NCI-H2227 (cell line): Measurements from ENCODE around the gene RPL37A.
"Not testable (repeated sequence)": the region's sequence is repeated elsewhere in the genome, so short reads cannot be mapped to it uniquely, and the experiment has no call there.

Experiments
- DNase-seq: peaks from one replicate; lab custom pipeline; 2025; ENCODE audit not compliant: unreplicated experiment; lab: John Stamatoyannopoulos, UW

Gene RPL37A

DNA sequence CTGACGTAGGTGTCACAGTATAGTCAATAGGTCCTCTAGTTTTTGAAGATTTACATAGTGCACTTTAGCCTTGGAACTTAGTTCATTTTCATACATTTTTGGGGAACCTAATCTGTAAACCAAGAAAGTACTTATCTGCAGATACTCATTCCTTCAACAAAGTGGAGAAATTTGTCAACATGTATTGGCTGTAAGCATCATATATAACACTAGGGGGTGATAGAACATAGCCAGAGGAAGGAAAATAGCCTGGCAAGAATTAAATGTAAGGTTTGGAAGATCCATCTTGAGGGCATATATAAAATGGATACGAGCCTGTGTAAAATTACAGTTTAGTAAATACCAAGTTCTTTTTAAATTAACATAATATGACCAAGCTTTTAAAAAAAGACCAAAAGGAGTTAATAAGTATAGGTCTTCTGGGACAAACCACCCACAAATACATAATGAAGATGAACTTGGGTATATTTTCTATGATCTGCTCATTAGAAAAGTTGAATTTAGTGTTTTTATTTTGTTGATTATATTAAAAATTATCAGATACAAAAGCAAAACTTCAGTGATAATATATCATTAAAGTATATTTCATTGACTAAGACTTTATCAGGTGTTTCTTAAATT is 18.2 kb downstream of the RPL37A start:
- peak; percentile 79 for DNase-seq

DNA sequence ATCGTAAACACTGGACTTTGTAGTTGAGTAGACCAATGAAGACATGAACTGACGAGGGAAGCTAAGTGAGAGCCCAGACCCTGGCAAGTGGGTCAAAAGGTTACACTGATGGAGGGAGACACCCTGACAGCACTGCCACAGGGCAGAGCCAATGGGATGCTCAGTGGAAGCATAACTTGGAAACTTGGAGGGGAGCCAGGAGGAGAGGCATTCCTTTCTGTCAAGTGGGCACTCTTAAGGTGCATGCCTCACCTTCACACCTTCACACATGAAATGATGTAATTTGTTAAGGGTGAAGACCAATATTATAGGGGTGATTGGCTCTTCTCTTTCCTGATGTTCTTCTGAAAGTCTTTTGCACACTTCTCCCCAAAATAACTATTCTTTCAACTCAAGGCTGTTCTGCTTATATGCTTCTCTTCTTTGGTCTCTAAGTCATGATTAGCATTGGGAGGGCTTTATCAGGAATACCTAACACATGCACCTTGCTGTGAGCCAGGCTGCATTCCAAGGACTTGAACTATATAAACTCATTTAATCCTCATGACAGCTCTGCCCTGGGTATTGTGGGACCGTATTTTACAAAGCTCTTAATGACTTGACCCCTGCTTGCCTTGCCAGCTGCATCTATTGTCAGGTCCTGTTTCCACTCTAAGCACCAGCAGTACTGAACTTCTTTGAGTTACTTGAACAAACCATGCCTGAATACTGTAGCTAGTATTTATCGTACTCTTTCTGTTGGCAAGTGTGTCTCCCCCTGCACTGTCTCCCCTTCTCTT is 19.0 kb downstream of the RPL37A start:
- DNase-seq, result peak; percentile 15

DNA sequence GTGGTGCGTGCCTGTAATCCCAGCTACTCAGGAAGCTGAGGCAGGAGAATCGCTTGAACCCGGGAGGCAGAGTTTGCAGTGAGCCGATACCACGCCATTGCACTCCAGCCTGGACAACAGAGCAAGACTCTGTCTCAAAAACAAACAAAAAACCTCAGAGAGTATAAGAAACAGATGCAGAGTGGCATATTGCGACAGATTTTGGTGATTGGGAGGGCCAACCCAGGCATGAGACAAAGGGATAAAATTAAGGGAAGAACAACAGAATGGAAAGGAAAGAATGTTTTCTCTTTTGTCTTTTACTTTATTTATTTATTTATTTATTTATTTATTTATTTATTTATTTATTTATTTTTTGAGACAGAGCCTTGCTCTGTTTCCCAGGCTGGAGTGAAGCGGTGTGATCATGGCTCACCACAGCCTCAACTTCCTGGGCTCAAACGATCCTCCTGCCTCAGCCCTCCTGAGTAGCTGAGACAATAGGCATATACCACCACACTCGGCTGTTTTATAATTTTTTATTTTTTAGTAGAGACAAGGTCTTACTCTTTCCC is 20.0 kb downstream of the RPL37A start:
- not testable (repeated sequence) for DNase-seq

DNA sequence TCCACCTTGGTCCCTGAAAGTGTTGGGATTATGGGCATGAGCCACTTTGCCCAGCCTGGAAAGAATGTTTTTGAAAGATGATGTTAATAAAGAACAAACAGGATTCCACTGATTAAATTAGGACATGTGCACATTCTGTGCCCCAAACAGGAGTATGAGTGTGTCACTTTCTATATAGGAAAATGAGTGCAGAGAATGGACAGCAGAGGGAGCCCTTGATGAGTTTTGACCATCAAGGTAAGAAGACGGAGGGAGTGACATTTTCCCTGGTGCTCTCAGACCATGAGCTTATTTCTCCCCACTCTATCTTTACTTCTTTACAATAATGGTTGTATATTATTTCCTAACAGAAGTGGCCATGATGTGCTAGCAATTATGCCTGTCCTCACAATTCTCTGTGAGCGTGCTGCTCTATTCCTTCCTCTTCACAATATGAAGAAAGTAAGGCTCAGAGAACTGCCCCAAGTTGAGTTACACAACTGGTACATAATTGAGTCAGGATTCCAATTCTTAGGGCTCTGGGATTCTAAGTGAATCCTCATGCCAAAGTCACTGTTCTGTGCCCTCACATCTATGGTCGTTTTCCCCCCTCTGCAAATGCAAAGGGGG is 20.6 kb downstream of the RPL37A start:
- peak; percentile 91 for DNase-seq

DNA sequence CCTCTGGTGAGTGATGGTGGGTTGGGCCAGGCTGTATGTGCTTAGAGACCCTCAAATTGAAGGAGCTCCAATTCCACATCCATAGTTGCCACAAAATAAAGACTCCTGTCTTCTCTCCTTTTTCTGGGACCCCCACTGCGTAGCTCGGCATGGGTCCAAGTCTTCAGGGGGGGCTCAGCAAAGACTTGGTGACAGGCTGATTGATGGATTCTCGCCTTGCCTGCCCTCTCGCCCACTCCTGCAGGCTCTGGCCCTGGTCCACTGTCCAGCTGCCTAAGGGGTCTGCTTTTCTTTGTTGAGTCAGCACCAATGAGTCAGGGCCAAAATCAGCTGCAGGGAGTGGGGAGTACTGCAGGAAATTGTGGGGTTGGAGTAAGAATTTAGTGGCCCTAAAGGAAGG is 21.5 kb downstream of the RPL37A start:
- no peak for DNase-seq

DNA sequence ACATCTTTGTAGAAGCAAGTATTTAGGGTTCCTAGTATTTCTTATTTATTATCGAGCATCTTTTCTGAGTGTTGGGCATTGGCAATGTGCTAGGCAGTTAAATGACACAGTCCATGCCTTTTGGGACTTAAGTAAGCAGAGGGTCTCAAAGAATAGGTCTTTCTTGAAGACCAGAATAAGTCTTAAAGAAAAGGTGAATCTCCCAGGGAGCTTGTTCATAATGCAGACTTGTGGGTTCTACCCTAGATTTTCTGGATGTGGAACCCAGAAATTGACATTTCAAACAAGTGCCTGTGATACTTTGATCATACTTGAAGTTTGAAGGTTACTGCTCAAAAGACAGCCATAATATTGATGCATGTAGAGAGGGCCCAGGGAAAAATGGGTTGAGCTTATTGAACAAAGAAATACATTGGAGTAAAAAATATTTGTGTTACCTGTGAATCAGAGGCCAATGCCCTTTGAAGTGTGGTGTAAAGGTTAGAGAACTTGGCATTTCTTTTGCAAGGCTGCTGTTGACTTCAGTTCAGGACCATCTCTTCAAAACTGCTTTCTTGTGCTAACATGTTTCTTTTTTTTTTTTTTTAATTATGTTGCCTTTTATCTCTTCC is 24.4 kb downstream of the RPL37A start:
- no peak for DNase-seq

DNA sequence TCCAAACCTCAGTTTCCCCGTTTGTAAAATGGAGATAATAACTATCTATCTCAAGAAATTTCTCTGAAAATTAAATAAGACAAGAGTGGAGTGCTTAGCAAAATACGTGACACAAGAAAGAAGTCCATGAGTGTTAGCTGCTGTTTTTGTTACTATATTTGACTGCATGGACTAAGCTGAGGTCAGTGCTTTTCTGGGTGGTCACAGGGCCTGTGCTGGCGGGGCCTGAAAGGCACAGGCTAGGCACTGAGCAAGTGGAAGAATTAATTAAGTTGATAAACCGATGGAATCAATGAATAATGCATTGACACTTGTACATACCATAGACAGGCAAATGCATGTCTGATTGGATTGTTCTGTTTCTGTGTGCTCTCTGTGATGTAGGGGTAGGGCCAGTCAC is 27.3 kb downstream of the RPL37A start:
- no peak for DNase-seq

DNA sequence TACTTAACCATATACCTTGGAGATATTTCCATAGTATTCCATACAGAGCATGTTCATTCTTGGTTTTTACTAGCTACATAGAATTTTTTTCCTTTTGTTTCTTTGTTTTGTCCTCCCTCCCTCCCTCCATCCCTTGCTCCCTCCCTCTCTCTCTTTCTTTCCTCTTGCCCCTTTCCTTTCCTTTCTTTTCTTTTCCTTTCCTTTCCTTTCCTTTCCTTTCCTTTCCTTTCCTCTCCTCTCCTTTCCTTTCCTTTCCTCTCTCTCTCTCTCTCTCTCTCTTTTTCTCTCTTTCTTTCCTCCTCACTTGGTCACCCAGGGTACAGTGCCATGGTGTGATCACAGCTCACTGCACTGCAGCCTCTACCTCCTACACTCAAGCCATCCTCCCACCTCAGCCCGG is 28.3 kb downstream of the RPL37A start:
- DNase-seq, result no peak

DNA sequence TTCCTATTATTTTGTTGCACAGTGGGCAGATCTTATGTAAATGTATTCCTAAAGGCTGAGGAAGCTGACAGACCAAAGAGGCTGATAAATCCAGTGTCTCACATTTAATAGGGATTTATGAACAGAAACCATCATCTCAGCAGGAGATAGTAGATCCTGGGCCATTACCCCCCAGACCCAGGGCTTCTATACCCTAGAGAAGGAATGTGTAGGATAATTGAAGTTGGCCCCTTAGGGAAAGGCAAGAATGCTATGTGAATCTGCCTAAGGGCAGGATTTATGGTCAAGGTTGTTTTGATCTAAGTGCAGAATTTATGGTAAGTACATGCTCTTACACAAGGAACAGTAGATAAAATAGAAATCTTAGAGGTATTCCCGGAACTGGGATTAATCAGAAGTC is 29.0 kb downstream of the RPL37A start:
- no peak for DNase-seq

DNA sequence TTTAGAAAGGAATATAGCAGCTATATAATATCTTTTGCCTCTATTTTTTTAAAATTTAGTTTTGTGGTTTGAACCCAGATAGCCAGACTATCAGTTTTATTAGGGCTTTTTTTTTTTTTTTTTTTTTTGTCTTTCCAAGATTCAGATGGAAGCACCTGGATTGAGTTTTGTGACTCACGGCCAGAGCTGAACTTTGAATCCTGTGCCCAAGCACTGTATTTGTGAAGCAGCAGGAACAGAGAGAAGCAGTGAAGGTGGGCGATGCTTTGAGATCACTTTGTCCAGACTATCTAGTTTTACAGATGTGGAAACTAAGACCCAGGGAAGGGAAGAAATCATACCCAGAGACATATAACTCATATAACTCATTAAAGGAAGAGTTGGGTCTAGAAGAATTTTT is 33.9 kb downstream of the RPL37A start:
- DNase-seq, result no peak

DNA sequence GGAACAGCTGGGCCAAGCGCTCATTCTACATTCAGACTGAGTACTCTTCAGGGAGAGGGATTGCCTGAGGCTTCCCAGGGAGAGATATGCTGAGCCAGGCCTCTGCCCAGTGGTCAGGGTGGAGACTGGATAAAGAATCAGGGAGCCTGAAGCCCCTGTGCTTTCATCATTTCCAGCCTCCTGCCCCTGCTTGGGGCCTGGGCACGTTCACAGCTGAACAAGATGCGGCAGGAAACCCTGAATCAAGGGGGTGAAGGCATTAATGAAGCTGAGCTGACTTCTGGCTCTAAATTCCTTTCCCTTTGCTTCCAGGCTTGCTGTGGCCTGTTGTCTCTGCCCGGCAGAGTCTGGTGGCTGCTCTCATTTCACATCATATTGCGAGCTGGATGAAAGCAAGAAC is 35.0 kb downstream of the RPL37A start:
- no peak for DNase-seq

DNA sequence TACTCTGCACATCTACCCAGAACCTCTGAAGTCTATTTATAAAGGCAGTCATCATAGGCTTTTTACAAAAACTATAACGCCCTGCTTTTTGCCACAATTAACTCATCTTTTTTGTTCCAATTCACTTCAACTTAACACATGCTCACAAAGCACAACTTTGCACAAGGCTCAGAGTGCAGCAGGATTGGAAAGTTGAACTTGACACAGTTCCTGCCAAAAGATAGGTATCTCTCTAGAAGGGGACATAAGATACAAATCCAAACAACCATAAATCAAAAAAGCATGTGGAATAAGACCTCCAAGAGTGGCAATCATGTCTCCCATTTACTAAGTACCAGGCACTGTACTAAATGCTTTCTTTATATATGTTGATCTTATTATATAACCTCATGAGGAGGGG is 36.2 kb downstream of the RPL37A start:
- no peak for DNase-seq

DNA sequence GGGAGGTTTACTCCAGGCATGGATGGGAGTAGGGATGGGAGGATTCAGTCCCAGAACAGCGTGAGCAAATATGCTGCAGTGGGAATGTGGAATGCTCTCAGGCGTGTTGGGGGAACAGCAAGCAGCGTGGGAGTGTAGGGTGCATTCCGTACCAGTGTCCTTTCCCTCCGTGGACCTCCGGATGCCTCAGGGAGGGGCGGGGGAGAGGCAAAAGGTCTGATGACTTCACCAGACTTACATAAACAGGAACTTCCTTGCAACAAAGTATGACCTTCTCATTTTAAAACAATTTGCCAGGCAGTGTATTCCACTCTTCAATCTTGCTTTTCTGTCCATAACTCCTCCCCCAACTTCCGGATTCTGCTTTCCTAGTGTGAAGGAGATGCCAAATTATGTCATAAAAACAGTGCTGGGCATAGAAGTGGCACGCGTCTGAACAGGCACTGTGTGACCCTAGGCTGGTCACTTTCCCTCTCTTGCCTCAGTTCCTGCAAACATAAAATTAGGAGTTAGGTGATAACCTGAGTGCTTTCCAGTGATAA is 36.9 kb downstream of the RPL37A start:
- peak; percentile 21 for DNase-seq

DNA sequence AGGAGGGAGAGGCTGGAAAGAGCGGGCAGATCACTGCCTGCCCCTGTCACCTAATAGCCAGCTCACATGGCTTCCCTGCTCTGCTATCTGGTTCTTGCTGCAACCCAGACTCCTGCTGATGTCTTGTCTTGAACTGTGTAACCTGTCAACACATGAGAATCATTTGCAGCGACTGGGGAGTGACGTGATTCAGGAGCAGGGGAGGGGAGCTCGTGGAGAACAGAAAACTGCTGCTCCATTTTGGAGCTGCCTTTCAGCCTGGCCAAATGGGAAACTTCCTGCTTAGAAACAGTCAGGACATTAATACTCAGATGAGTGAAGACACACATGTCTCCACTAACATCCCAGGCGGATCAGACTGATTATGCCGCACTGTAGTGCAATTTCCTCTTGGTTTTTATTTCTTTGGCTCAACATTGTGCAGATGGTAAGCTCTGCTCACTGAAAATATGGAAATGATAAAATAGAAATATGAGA is 38.1 kb downstream of the RPL37A start:
- DNase-seq, result peak; percentile 79

DNA sequence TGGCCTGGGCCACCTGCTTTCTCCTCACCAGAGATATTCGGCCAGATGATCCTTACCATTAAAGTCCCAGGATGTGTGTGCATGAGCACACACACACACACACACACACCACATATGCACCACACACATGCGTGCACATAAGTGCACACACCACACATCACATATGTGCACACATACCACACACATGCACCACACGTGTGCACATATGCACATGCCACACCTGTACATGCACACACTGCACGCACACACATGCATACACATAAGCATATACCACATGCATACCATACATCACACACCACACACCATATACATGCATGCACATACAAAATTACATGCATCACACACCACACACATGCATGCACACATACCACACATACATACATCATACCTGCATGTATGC is 38.7 kb downstream of the RPL37A start:
- DNase-seq, result no peak

DNA sequence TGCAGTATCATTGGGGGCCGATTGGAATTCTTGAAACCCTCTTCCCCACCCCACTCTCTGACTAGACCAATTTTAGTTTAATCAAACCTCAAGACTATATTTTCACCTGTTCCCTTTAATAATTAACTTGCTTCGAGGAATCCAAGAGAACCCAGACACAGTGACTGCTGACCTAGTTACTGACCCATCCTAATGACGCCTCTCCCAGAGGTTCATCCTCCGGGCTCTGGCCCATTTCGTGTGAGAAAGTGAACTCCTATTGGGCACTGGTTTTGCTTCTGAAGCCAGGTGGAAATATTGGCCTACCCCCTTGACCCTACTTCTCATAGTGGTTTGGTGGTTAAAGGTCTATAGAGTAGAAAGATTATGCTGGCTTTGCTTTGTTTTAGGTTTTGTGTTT is 39.9 kb downstream of the RPL37A start:
- DNase-seq, result no peak

DNA sequence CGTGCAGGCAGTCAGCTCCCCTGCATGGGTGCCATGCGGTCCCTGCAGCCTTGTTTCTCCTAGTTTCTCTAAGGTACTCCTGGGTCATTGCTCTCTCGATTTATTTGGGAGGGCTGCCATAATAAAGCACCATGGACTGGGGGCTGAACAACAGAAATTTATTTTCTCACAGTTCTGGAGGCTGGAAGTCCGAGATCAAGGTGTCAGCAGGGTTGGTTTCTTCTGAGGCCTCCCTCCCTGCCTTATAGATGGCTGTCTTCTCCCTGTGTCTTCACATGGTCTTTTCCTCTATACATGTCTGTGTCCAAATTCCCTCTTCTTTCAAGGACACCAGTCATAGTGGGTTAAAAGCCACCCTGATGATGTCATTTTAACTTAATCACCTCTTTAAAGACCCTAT is 40.5 kb downstream of the RPL37A start:
- DNase-seq, result no peak

DNA sequence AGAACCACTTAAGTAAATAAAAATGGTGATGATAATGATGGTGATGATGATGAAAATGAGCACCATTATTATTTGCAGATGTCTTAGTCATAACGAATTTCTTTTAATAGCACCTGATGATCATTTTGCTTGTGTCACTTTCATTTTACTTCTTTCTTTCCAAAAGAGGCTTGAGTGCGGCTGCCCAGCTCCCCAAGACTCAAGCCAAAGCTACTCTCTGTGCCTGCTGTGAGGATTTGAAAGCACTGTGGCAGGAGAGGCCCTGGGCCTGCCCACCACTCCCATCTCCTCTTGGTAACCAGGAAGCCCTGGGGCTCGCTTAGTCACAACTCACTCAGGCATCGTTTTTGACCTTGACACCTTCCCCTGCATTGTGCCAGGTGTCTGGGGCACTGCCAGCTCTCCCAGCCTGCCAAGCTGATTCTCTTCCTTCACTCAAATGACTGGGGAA is 41.2 kb downstream of the RPL37A start:
- DNase-seq, result peak; percentile 17

DNA sequence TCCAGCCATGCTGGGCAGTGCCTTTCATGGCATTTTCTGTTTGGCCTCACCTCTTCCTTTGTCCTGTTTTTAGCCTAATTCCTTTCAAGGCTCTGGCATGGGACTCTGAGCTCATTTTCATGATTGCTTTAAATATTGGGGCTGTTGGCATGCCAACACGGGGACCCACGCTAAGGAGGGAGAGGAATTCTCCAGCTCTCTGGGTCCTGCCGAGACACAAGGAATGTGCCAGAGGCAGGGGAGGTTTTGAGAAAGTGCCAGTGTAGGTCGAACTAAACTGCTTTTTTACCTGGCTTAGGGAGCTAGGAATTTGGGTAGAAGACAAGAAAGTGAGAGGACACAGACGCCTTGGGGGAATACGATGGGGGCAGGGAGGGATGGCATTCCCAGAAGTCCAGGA is 42.3 kb downstream of the RPL37A start:
- DNase-seq, result no peak

DNA sequence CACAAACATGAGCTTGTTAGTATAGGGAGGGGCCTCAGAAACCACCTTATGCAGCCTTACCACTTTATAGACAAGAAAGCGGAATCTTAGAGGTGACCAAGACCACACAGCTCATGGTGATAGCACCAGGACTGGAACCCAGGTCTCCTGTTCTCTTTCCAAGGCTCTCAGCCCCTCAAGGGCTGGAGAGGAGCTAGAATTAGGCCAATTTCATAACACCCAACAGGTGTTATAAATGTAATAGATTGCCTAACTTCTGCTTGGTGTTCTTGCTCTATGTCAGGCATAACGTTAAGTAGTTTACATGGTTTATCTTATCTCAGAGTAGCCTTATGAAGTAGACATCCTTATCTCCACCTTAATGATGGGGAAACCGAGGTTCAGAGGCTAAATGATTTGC is 42.9 kb downstream of the RPL37A start:
- DNase-seq, result no peak

DNA sequence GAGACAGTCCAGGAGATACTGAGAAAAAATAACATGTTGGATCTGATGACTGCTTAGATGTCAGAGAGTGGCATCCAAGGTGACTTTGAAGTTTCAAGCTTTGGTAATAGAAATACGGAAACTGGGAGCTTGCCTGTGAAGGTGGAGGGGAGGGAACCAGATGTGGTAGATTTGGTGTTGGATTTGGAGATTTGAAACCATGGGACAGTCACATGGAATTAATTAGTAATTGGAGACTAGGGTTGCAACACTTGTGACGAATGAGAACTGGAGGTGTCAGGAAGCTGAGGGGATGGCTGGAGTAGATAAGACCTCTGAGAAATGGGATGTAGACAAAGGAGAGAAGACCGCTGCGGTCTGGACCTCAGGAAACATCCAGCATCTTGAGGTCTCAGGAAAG is 46.7 kb downstream of the RPL37A start:
- DNase-seq, result no peak
